Vagina (tissue), 2 donors: ENCODE measurements around the gene HMGN1. TPM values are rescaled to one million over a fixed set of nuclear protein-coding genes. Genes with fewer than 3 reads are reported as not detected.
"Not testable (repeated sequence)": the region's sequence is repeated elsewhere in the genome, so short reads cannot be mapped to it uniquely, and the experiment has no call there.

Experiments
- DNase-seq, 2 donors: peaks; one replicate each; pipeline ENCODE4 v3.0.0-alpha.2; 2017; ENCODE audit errors: extremely low spot score in 2 of 2
- H3K27ac ChIP-seq: fragments of 200-600 bp; sonication (generic); one replicate; pipeline ENCODE4 v1.5.1; 2019
- H3K27me3 ChIP-seq: fragments of 200-600 bp; sonication (generic); one replicate; pipeline ENCODE4 v1.5.1; 2019
- H3K36me3 ChIP-seq, 2 donors: fragments of 200-600 bp; sonication (generic); one replicate each; pipeline ENCODE4 v1.5.1; 2017 to 2019
- H3K4me1 ChIP-seq: fragments of 200-600 bp; sonication (generic); one replicate; pipeline ENCODE4 v1.5.1; 2019
- H3K4me3 ChIP-seq, 2 donors: fragments of 200-600 bp; sonication (generic); 1 replicate in 1 of 2; 2 replicates in 1 of 2; pipeline ENCODE4 v1.5.1; 2016 to 2019
- H3K9me3 ChIP-seq: fragments of 200-600 bp; sonication (generic); one replicate; pipeline ENCODE4 v1.5.1; 2019
- POLR2A ChIP-seq, 2 donors: fragments of 450-650 bp; IDR thresholded peaks; one replicate each; pipeline ENCODE4 v1.6.1; 2017; ENCODE audit warnings: antibody characterized with exemption in 2 of 2, mild to moderate bottlenecking in 2 of 2, moderate library complexity in 2 of 2
- POLR2AphosphoS5 ChIP-seq, 2 donors: sonication (generic); formaldehyde crosslinking; IDR thresholded peaks; one replicate each; pipeline ENCODE4 v1.9.0; 2017; ENCODE audit warnings: antibody characterized with exemption in 2 of 2, mild to moderate bottlenecking in 2 of 2, low read depth in 1 of 2; ENCODE audit not compliant: insufficient read depth in 1 of 2
- intact Hi-C: fragments of 100-400 bp; cut with DNase I; formaldehyde crosslinking; loops from one replicate; pipeline ENCODE4 v1.15.1; 2023
- total RNA-seq: library from RNA; depleted of rRNA; stranded (reverse); fragments of >200 nt; gene quantifications from one replicate; pipeline ENCODE4 v1.2.3, GENCODE V29; 2016
- TF ChIP-seq, protein P1 (sequence below), 3 experiments: fragments of 450-650 bp in 2 of 3; fragments of 200-600 bp in 1 of 3; sonication (generic) in 1 of 3; IDR thresholded peaks; one replicate each; pipeline ENCODE4 v1.5.1; 2017 to 2019; ENCODE audit warnings: antibody characterized with exemption in 3 of 3, mild to moderate bottlenecking in 2 of 3, moderate library complexity in 2 of 3

Gene HMGN1
- total RNA-seq, 1 donor from 2014 or later: 82.0 TPM

DNA sequence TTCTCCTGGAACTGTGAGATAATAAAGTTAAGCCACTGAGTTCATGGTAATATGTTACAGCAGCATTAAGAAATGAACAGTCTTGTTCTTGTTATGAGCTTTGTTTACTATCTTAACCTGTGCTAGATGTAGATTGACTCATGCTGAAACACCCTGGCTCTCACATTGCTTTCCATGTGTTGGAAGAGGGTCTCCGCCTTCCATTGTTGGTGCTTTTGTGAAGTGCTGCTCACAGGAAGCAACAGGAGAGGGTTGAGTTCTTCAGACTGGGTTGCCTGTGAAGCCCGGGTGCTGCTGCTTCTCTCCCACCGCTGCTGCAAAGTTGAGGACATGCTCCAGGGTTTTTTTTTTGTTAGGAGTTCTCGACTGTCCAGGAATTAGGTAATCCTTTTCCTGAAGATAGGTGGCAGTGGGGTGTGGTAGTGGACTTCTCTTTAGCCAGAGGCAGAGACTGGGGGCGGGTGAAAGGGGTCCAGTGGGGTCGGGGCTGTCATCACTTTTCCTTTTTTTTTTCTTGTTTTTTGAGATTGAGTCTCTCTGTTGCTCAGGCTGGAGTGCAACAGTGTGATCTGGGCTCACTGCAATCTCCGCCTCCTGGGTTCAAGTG lies 28.7 kb upstream of the HMGN1 start:
- no peaks in the 10 kb centered on the region for H3K36me3 ChIP-seq
- no peaks in the 10 kb centered on the region for H3K27me3 ChIP-seq
- no peak for TF ChIP-seq POLR2A (IDR thresholded peaks at IDR 0.05)
- TF ChIP-seq, protein P1, sequence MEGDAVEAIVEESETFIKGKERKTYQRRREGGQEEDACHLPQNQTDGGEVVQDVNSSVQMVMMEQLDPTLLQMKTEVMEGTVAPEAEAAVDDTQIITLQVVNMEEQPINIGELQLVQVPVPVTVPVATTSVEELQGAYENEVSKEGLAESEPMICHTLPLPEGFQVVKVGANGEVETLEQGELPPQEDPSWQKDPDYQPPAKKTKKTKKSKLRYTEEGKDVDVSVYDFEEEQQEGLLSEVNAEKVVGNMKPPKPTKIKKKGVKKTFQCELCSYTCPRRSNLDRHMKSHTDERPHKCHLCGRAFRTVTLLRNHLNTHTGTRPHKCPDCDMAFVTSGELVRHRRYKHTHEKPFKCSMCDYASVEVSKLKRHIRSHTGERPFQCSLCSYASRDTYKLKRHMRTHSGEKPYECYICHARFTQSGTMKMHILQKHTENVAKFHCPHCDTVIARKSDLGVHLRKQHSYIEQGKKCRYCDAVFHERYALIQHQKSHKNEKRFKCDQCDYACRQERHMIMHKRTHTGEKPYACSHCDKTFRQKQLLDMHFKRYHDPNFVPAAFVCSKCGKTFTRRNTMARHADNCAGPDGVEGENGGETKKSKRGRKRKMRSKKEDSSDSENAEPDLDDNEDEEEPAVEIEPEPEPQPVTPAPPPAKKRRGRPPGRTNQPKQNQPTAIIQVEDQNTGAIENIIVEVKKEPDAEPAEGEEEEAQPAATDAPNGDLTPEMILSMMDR (IDR thresholded peaks at IDR 0.05): no peak
- TF ChIP-seq POLR2AphosphoS5 (IDR thresholded peaks at IDR 0.05; ENCODE audit: insufficient read depth in 1 of 2, low read depth in 1 of 2): no peak
- peaks cover 12% of the 10 kb centered on the region for H3K4me1 ChIP-seq
- DNase-seq: no peak
- no peak overlapping the region for H3K27ac ChIP-seq
- no peaks in the 10 kb centered on the region for H3K9me3 ChIP-seq
- H3K4me3 ChIP-seq: no peak overlapping the region
- intact Hi-C loops: no loop called here

DNA sequence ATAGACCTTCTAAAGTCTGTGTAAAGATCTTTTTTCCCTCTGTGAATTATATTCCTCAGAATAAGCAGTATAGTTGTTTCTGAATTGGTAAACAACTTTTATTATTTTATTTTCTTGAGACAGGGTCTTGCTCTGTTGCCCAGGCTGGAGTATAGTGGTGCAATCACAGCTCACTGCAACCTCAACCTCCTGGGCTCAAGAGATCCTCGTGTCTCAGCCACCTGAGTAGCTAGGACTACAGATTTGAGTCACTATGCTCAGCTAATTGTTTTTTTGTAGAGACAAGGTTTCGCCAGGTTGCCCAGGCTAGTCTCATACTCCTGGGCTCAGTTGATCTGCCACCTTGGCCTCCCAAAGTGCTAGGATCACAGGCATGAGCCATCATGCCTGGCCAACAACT lies 26.6 kb upstream of the HMGN1 start:
- no peak for DNase-seq
- no peak for TF ChIP-seq POLR2AphosphoS5 (IDR thresholded peaks at IDR 0.05; ENCODE audit: insufficient read depth in 1 of 2, low read depth in 1 of 2)
- TF ChIP-seq POLR2A (IDR thresholded peaks at IDR 0.05): no peak
- TF ChIP-seq, protein P1 (IDR thresholded peaks at IDR 0.05): no peak
- H3K9me3 ChIP-seq: no peaks in the 10 kb centered on the region
- H3K27ac ChIP-seq: no peak overlapping the region
- H3K36me3 ChIP-seq: no peaks in the 10 kb centered on the region
- intact Hi-C loops: no loop called here
- no peak overlapping the region for H3K4me3 ChIP-seq
- H3K27me3 ChIP-seq: no peaks in the 10 kb centered on the region
- no peaks in the 10 kb centered on the region for H3K4me1 ChIP-seq

DNA sequence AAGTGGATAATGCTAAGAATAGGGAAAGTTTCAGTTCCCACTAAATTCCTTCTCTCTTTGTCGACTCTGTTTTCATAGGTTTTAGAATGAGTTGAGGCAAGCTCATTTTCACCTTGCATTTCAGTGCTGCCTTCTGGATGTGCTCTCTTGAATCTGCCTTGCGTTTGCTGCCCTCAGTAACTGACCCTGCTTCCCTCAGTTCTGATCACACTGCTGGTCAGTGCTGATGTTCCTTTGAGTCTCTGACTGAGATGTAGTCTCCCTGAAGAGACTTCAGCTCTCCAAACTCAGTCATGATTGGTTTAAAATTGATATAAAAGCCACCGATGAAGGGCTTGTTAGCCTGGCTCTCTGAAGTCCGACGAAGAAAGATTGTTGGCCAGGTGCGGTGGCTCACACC lies 25.2 kb upstream of the HMGN1 start:
- no peaks in the 10 kb centered on the region for H3K9me3 ChIP-seq
- no peaks in the 10 kb centered on the region for H3K4me1 ChIP-seq
- TF ChIP-seq POLR2AphosphoS5 (IDR thresholded peaks at IDR 0.05; ENCODE audit: insufficient read depth in 1 of 2, low read depth in 1 of 2) (no peak), POLR2A (IDR thresholded peaks at IDR 0.05) (no peak)
- TF ChIP-seq, protein P1 (IDR thresholded peaks at IDR 0.05): no peak
- H3K4me3 ChIP-seq: no peak overlapping the region
- no peak overlapping the region for H3K27ac ChIP-seq
- no peak for DNase-seq
- H3K27me3 ChIP-seq: no peaks in the 10 kb centered on the region
- no peaks in the 10 kb centered on the region for H3K36me3 ChIP-seq
- intact Hi-C loops: no loop called here

DNA sequence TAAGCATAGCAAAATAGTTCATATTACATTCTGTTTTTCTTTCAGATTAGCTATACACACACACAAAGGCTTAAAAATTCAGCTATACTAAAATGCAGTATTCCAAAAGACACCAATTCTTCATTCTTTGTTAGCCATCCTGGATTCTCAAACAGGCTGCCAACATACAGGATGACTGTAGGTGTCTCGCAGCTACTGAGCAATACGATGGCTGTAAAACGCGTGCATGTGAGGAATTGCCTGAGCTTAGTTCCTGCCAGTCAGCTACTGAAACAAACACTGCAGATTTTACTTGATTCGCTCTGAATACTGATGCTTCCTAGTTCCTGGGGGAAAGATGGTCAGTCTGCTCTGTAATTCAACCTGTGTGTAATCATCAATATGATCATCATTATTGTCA lies 24.7 kb upstream of the HMGN1 start:
- Histone ChIP-seq H3K4me1 (no peaks in the 10 kb centered on the region), H3K9me3 (no peaks in the 10 kb centered on the region), H3K4me3 (no peak overlapping the region), H3K36me3 (no peaks in the 10 kb centered on the region), H3K27ac (no peak overlapping the region), H3K27me3 (no peaks in the 10 kb centered on the region)
- TF ChIP-seq, protein P1 (IDR thresholded peaks at IDR 0.05): no peak
- TF ChIP-seq POLR2A (IDR thresholded peaks at IDR 0.05): no peak
- TF ChIP-seq POLR2AphosphoS5 (IDR thresholded peaks at IDR 0.05; ENCODE audit: insufficient read depth in 1 of 2, low read depth in 1 of 2): no peak
- no peak for DNase-seq
- intact Hi-C loops: no loop called here

DNA sequence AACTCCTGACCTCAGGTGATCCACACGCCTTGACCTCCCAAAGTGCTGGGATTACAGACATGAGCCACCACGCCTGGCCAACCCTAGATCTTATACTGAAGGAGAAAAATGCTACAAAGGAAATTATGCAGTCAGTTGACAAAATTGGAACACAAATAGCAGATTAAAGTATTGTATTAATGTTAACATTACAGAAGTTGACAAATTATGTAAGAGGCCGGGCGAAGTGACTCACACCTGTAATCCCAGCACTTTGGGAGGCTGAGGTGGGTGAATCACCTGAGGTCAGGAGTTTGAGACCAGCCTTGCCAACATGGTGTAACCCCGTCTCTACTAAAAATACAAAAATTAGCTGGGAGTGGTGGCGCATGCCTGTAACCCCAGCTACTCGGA lies 21.0 kb upstream of the HMGN1 start:
- not testable (repeated sequence) for H3K4me3 ChIP-seq

More for the DNA sequence above, 21.0 kb upstream of the HMGN1 start:
- H3K36me3 ChIP-seq, H3K4me1 ChIP-seq, intact Hi-C loops, DNase-seq, H3K27me3 ChIP-seq, H3K9me3 ChIP-seq, H3K27ac ChIP-seq: not testable (repeated sequence)
